GF-D8 (cell line): ENCODE results near the gene DLK2.
"Not testable (repeated sequence)": the region's sequence is repeated elsewhere in the genome, so short reads cannot be mapped to it uniquely, and the experiment has no call there.

Experiments used
- DNase-seq: peaks from one replicate; lab custom pipeline; 2025; lab: John Stamatoyannopoulos, UW

The DLK2 gene

GRCh38 chr6:43426928-43427405 is 28.4 kb downstream of the DLK2 start:
- DNase-seq = no peak

GRCh38 chr6:43425083-43425482 is 30.3 kb downstream of the DLK2 start:
- DNase-seq = not testable (repeated sequence)

GRCh38 chr6:43421831-43422230 is 33.5 kb downstream of the DLK2 start:
- no peak for DNase-seq

GRCh38 chr6:43420012-43420709 is 35.2 kb downstream of the DLK2 start:
- DNase-seq = no peak

GRCh38 chr6:43416935-43417334 is 38.4 kb downstream of the DLK2 start:
- no peak for DNase-seq

GRCh38 chr6:43415275-43415674 is 40.1 kb downstream of the DLK2 start:
- DNase-seq = not testable (repeated sequence)

- no peak for DNase-seq
Measured at GRCh38 chr6:43413002-43413401, 42.3 kb downstream of the DLK2 start.

GRCh38 chr6:43412541-43412940 is 42.8 kb downstream of the DLK2 start:
- no peak for DNase-seq

- DNase-seq = not testable (repeated sequence)
Measured at GRCh38 chr6:43410776-43411175, 44.6 kb downstream of the DLK2 start.

- DNase-seq = no peak
Measured at GRCh38 chr6:43408259-43408658, 47.1 kb downstream of the DLK2 start.

GRCh38 chr6:43407296-43407695 is 48.1 kb downstream of the DLK2 start:
- DNase-seq = no peak

- no peak for DNase-seq
Measured at GRCh38 chr6:43405354-43405753, 50.0 kb downstream of the DLK2 start.

GRCh38 chr6:43402820-43403219 is 52.5 kb downstream of the DLK2 start:
- no peak for DNase-seq

GRCh38 chr6:43401730-43402129 is 53.6 kb downstream of the DLK2 start:
- no peak for DNase-seq
